PC-3 (cell line): ENCODE results near the gene ANKRD10.

ENCODE experiments used
- EZH2 ChIP-seq: fragments of 300-600 bp; sonication (generic); IDR thresholded peaks from one replicate; pipeline ENCODE4 v1.6.1; 2017; ENCODE audit warnings: antibody characterized with exemption, mild to moderate bottlenecking, low read length; ENCODE audit not compliant: unreplicated experiment
- EZH2phosphoT487 ChIP-seq: fragments of 300-600 bp; sonication (generic); IDR thresholded peaks from 2 replicates; pipeline ENCODE4 v1.6.1; 2018; ENCODE audit warnings: mild to moderate bottlenecking, antibody characterized with exemption, low read length, borderline replicate concordance
- TF ChIP-seq, protein P1 (sequence below): fragments of 300-600 bp; sonication (generic); conservative IDR thresholded peaks from 2 replicates; pipeline ENCODE4 v1.5.1; 2017; ENCODE audit warnings: antibody characterized with exemption, low read depth, mild to moderate bottlenecking, low read length

DNA sequence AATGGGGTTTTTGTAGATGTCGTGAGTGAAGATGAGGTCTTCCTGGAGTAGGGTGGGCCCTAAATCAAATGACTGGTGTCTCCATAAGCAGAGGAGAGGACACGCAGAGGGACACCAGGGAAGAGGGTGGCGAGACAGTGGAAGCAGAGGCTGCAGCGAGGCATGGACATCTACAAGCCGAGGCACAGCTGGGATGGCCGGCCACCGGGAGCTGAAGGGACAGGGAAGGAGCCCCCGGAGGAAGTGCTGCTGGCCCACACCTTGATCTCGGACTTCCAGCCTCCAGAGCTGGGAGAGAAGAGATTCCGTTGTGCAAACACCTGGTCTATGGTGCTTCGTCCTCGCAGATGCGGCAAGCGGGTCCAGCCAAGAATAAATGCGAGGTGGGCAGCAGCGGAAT lies 84.5 kb downstream of the ANKRD10 start:
- TF ChIP-seq, protein P1, sequence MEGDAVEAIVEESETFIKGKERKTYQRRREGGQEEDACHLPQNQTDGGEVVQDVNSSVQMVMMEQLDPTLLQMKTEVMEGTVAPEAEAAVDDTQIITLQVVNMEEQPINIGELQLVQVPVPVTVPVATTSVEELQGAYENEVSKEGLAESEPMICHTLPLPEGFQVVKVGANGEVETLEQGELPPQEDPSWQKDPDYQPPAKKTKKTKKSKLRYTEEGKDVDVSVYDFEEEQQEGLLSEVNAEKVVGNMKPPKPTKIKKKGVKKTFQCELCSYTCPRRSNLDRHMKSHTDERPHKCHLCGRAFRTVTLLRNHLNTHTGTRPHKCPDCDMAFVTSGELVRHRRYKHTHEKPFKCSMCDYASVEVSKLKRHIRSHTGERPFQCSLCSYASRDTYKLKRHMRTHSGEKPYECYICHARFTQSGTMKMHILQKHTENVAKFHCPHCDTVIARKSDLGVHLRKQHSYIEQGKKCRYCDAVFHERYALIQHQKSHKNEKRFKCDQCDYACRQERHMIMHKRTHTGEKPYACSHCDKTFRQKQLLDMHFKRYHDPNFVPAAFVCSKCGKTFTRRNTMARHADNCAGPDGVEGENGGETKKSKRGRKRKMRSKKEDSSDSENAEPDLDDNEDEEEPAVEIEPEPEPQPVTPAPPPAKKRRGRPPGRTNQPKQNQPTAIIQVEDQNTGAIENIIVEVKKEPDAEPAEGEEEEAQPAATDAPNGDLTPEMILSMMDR, result no peak
- TF ChIP-seq EZH2phosphoT487, result no peak
- TF ChIP-seq EZH2, result no peak
